ENCODE measurements around the gene ERCC4.

DNA sequence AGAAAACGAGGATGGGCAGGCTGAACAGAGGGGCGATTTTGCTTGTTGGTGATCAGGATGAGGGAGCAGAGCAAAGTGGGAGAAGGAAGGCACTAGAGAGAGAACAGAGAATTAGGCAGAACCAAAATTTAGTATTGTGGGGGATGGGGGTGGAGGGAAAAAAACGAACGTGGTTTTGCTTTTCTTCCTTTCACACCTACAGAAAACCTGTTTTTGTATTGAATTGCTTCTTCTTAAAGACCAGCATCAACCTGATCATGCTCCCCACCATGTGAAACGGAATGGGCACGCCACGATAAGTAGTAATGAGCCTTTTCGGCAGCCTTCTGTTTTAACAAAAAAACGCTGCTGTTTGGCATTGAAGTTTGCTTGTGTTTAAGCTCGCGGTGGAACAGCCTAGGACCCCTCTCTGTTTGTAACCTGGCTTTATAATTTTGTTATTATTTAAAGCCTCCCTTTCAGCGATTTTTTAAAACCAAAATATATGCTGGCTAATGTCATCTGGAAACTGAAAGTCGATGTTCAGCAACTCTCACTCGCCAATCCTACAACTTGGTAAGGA lies 36.8 kb downstream of the ERCC4 start:
- TF ChIP-seq CEBPB (IDR thresholded peaks at IDR 0.05) (no peak), EP300 (IDR thresholded peaks at IDR 0.05; ENCODE audit: borderline replicate concordance) (no peak), RAD21 (IDR thresholded peaks at IDR 0.05; ENCODE audit: low read depth) (no peak), YY1 (IDR thresholded peaks at IDR 0.05; ENCODE audit: low read depth) (no peak)
- TF ChIP-seq, protein P1, sequence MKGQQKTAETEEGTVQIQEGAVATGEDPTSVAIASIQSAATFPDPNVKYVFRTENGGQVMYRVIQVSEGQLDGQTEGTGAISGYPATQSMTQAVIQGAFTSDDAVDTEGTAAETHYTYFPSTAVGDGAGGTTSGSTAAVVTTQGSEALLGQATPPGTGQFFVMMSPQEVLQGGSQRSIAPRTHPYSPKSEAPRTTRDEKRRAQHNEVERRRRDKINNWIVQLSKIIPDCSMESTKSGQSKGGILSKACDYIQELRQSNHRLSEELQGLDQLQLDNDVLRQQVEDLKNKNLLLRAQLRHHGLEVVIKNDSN (IDR thresholded peaks at IDR 0.05): no peak

Data from Ishikawa (cell line).